Osteoblast (primary cell): ENCODE data around the gene LRRFIP2. TPM values are rescaled to one million over a fixed set of nuclear protein-coding genes. Genes with fewer than 3 reads are reported as not detected.
"Not testable (repeated sequence)": the region's sequence is repeated elsewhere in the genome, so short reads cannot be mapped to it uniquely, and the experiment has no call there.

Experiments used
- DNase-seq: peaks from one replicate; pipeline ENCODE4 v3.0.0; 2011; ENCODE audit warnings: low spot score, mixed read lengths; ENCODE audit not compliant: insufficient read length; ENCODE audit errors: missing footprints
- H2AFZ ChIP-seq: 2 replicates; pipeline ENCODE4 v1.6.0; 2011; ENCODE audit warnings: mild to moderate bottlenecking, low read length
- H3K27ac ChIP-seq: 2 replicates; pipeline ENCODE4 v1.5.1; 2011; ENCODE audit warnings: mild to moderate bottlenecking, low read depth, low read length, moderate library complexity
- H3K27me3 ChIP-seq: 2 replicates; pipeline ENCODE4 v1.6.0; 2012; ENCODE audit warnings: mild to moderate bottlenecking, control low read depth, inconsistent platforms, low read length, moderate library complexity; ENCODE audit not compliant: insufficient read depth
- H3K36me3 ChIP-seq: 2 replicates; pipeline ENCODE4 v1.5.1; 2011; ENCODE audit warnings: mild to moderate bottlenecking, low read length, control low read depth, moderate library complexity; ENCODE audit not compliant: insufficient read depth
- H3K4me1 ChIP-seq: 2 replicates; pipeline ENCODE4 v1.5.1; 2011; ENCODE audit warnings: mild to moderate bottlenecking, low read length, control low read depth, moderate library complexity; ENCODE audit not compliant: insufficient read depth
- H3K4me2 ChIP-seq: 2 replicates; pipeline ENCODE4 v1.6.0; 2011; ENCODE audit warnings: mild to moderate bottlenecking, low read length; ENCODE audit not compliant: insufficient read depth
- H3K4me3 ChIP-seq: fragments of 200-600 bp; sonication (generic); 3 replicates; pipeline ENCODE4 v1.5.1; 2012; ENCODE audit warnings: mild to moderate bottlenecking, low read length, inconsistent platforms; ENCODE audit not compliant: insufficient read depth
- H3K79me2 ChIP-seq: 2 replicates; pipeline ENCODE4 v1.6.0; 2012; ENCODE audit warnings: mild to moderate bottlenecking, low read length, control low read depth, inconsistent platforms; ENCODE audit not compliant: insufficient read depth
- H3K9me3 ChIP-seq: 2 replicates; pipeline ENCODE4 v1.5.1; 2011; ENCODE audit warnings: low read depth, low read length, control low read depth
- H4K20me1 ChIP-seq: 2 replicates; pipeline ENCODE4 v1.6.0; 2012; ENCODE audit warnings: mild to moderate bottlenecking, low read length, control low read depth; ENCODE audit not compliant: insufficient read depth
- CTCF ChIP-seq: IDR thresholded peaks from 2 replicates; pipeline ENCODE4 v1.5.1; 2011; ENCODE audit warnings: mild to moderate bottlenecking, low read depth, low read length, moderate library complexity; ENCODE audit errors: extremely low read depth
- total RNA-seq: library from RNA; depleted of rRNA; stranded (reverse); fragments of >200 nt; gene quantifications from 2 replicates; pipeline ENCODE4 v1.2.3, GENCODE V29; 2012

The LRRFIP2 gene
- total RNA-seq, 1 donor, result 71.3 TPM

DNA sequence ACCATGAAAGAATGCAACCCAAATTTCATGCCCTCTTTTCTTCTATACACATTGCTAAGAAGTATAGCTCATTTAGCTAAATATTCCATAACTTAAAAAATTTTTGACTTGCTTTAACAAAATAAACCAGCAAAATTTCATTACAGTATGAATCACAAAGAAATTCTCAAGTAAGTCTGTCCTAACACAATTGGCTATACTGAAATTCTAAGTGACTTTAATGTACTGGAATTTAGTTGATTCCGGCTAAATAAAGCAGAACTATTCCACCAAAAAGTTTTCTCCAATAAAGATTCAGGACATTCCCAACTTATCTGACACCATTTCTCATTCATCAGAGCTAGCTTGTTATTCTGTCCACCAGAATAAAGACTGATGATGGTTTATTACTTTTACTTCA is 23.8 kb downstream of the LRRFIP2 start:
- peaks cover 82% of the 10 kb centered on the region for H3K79me2 ChIP-seq
- no peaks in the 10 kb centered on the region for H3K27me3 ChIP-seq
- H3K4me1 ChIP-seq, result no peaks in the 10 kb centered on the region
- H3K27ac ChIP-seq, result no peak overlapping the region
- H2AFZ ChIP-seq, result no peak overlapping the region
- H3K4me3 ChIP-seq, result no peak overlapping the region
- no peak for DNase-seq
- H3K36me3 ChIP-seq, result peaks cover 22% of the 10 kb centered on the region
- H3K9me3 ChIP-seq, result no peaks in the 10 kb centered on the region
- no peak overlapping the region for H3K4me2 ChIP-seq
- no peaks in the 10 kb centered on the region for H4K20me1 ChIP-seq
- no peak for TF ChIP-seq CTCF

GRCh38 chr3:37149257-37149656 is 25.1 kb downstream of the LRRFIP2 start:
- H3K79me2 ChIP-seq, result peaks cover 80% of the 10 kb centered on the region
- no peak overlapping the region for H3K27ac ChIP-seq
- H4K20me1 ChIP-seq, result no peaks in the 10 kb centered on the region
- peaks cover 25% of the 10 kb centered on the region for H3K36me3 ChIP-seq
- no peak overlapping the region for H2AFZ ChIP-seq
- DNase-seq, result no peak
- H3K9me3 ChIP-seq, result no peaks in the 10 kb centered on the region
- H3K27me3 ChIP-seq, result no peaks in the 10 kb centered on the region
- H3K4me1 ChIP-seq, result no peaks in the 10 kb centered on the region
- no peak overlapping the region for H3K4me2 ChIP-seq
- H3K4me3 ChIP-seq, result no peak overlapping the region
- no peak for TF ChIP-seq CTCF

GRCh38 chr3:37148208-37148607 is 26.2 kb downstream of the LRRFIP2 start:
- Histone ChIP-seq H3K4me3 (no peak overlapping the region), H4K20me1 (no peaks in the 10 kb centered on the region), H3K27ac (no peak overlapping the region), H2AFZ (no peak overlapping the region), H3K4me1 (no peaks in the 10 kb centered on the region), H3K27me3 (no peaks in the 10 kb centered on the region), H3K36me3 (peaks cover 28% of the 10 kb centered on the region), H3K9me3 (no peaks in the 10 kb centered on the region), H3K79me2 (peaks cover 80% of the 10 kb centered on the region), H3K4me2 (no peak overlapping the region)
- no peak for TF ChIP-seq CTCF
- no peak for DNase-seq

- H3K36me3 ChIP-seq, result peaks cover 34% of the 10 kb centered on the region
- no peak for DNase-seq
- H3K9me3 ChIP-seq, result no peaks in the 10 kb centered on the region
- H3K27ac ChIP-seq, result no peak overlapping the region
- H2AFZ ChIP-seq, result no peak overlapping the region
- no peak overlapping the region for H3K4me2 ChIP-seq
- no peaks in the 10 kb centered on the region for H3K4me1 ChIP-seq
- TF ChIP-seq CTCF, result no peak
- H4K20me1 ChIP-seq, result no peaks in the 10 kb centered on the region
- H3K79me2 ChIP-seq, result peaks cover 80% of the 10 kb centered on the region
- H3K4me3 ChIP-seq, result no peak overlapping the region
- no peaks in the 10 kb centered on the region for H3K27me3 ChIP-seq
Measured at GRCh38 chr3:37147666-37148065, 26.7 kb downstream of the LRRFIP2 start.

DNA sequence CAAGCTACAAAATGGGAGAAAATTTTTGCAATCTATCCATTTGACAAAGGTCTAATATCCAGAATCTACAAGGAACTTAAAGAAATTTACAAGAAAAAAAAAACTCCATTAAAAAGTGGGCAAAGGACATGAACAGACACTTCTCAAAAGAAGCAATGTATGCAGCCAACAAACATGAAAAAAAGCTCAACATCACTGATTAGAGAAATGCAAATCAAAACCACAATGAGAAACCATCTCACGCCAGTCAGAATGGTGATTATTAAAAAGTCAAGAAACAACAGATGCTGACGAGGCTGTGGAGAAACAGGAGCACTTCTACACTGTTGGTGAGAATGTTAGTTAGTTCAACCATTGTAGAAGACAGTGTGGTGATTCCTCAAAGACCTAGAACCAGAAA is 27.5 kb downstream of the LRRFIP2 start:
- not testable (repeated sequence) for H3K4me3 ChIP-seq, H3K4me2 ChIP-seq, H3K4me1 ChIP-seq, H2AFZ ChIP-seq, H4K20me1 ChIP-seq, DNase-seq, H3K27me3 ChIP-seq, H3K9me3 ChIP-seq, H3K27ac ChIP-seq
- peaks cover 79% of the 10 kb centered on the region for H3K79me2 ChIP-seq
- H3K36me3 ChIP-seq, result peaks cover 41% of the 10 kb centered on the region
